ENCODE results near the gene CPSF7.
A peak's percentile ranks its signal among the peaks of the same experiment; 100 is the strongest.

CPSF7 gene

GRCh38 chr11:61369372-61370348 lies 60.1 kb downstream of the CPSF7 start:
- TF ChIP-seq CTCF (IDR thresholded peaks at IDR 0.05; ENCODE audit: low read depth, low read length, missing control alignments) = no peak
- Histone ChIP-seq H3K4me3 (ENCODE audit: low read depth, low read length) (no peak overlapping the region), H3K36me3 (replicated peaks) (peaks cover 43% of the 10 kb centered on the region), H3K27ac (peak overlapping the region; percentile 88), H3K27me3 (replicated peaks) (no peaks in the 10 kb centered on the region)
- in situ Hi-C loops (cut with HindIII; ENCODE audit: low pct_ligation_motif_present, low sequenced_read_pairs) = no loop called here
- DNase-seq = peak; percentile 86

GRCh38 chr11:61368646-61369045 lies 61.1 kb downstream of the CPSF7 start:
- Histone ChIP-seq H3K27ac (peak overlapping the region; percentile 88), H3K4me3 (ENCODE audit: low read depth, low read length) (no peak overlapping the region), H3K36me3 (replicated peaks) (peaks cover 52% of the 10 kb centered on the region), H3K27me3 (replicated peaks) (no peaks in the 10 kb centered on the region)
- no peak for TF ChIP-seq CTCF (IDR thresholded peaks at IDR 0.05; ENCODE audit: low read depth, low read length, missing control alignments)
- no peak for DNase-seq
- in situ Hi-C loops (cut with HindIII; ENCODE audit: low pct_ligation_motif_present, low sequenced_read_pairs) = no loop called here

- in situ Hi-C loops (cut with HindIII; ENCODE audit: low pct_ligation_motif_present, low sequenced_read_pairs) = no loop called here
- Histone ChIP-seq H3K36me3 (replicated peaks) (peaks cover 52% of the 10 kb centered on the region), H3K4me3 (ENCODE audit: low read depth, low read length) (no peak overlapping the region), H3K27me3 (replicated peaks) (no peaks in the 10 kb centered on the region), H3K27ac (no peak overlapping the region)
- DNase-seq = no peak
- TF ChIP-seq CTCF (IDR thresholded peaks at IDR 0.05; ENCODE audit: low read depth, low read length, missing control alignments) = no peak
These were observed 62.4 kb downstream of the CPSF7 start for GRCh38 chr11:61367406-61367805.

GRCh38 chr11:61364012-61364675 lies 65.6 kb downstream of the CPSF7 start:
- TF ChIP-seq CTCF (IDR thresholded peaks at IDR 0.05; ENCODE audit: low read depth, low read length, missing control alignments) = no peak
- in situ Hi-C loops (cut with HindIII; ENCODE audit: low pct_ligation_motif_present, low sequenced_read_pairs) = no loop called here
- Histone ChIP-seq H3K36me3 (replicated peaks) (peaks cover 46% of the 10 kb centered on the region), H3K27ac (no peak overlapping the region), H3K4me3 (ENCODE audit: low read depth, low read length) (no peak overlapping the region), H3K27me3 (replicated peaks) (no peaks in the 10 kb centered on the region)
- DNase-seq = no peak

- DNase-seq = peak; percentile 53
- Histone ChIP-seq H3K4me3 (ENCODE audit: low read depth, low read length) (peak overlapping the region; percentile 76), H3K36me3 (replicated peaks) (peaks cover 30% of the 10 kb centered on the region), H3K27ac (peak overlapping the region; percentile 93), H3K27me3 (replicated peaks) (no peaks in the 10 kb centered on the region)
- TF ChIP-seq CTCF (IDR thresholded peaks at IDR 0.05; ENCODE audit: low read depth, low read length, missing control alignments) = no peak
- in situ Hi-C loops (cut with HindIII; ENCODE audit: low pct_ligation_motif_present, low sequenced_read_pairs) = no loop called here
These were observed 67.3 kb downstream of the CPSF7 start for GRCh38 chr11:61362542-61362875.

Data from brain microvascular endothelial cell (primary cell).